IMR-90 (cell line): ENCODE results near the gene DOCK1. TPM values are rescaled to one million over a fixed set of nuclear protein-coding genes. Genes with fewer than 3 reads are reported as not detected.

Source experiments
- ATAC-seq: fragments of 200-7000 bp; cut with Tn5 transposase; 2 replicates; pipeline ENCODE4 v1.9.1; 2020; ENCODE audit warnings: low read depth, mild to moderate bottlenecking, moderate library complexity
- BruUV-seq: library from RNA; stranded (reverse); fragments of 400-500 nt; replicated peaks from 2 replicates; lab custom pipeline; 2021; lab: Mats Ljungman, UMichigan
- CTCF ChIA-PET: fragments of 300-600 bp; formaldehyde crosslinking; extraction: SDS; loops from one replicate; lab custom pipeline; 2021; ENCODE audit warnings: antibody characterized with exemption; lab: Yijun Ruan, JAX
- POLR2A ChIA-PET: fragments of 300-600 bp; sonication (Branson Sonifier 250); formaldehyde crosslinking; loops from one replicate; lab custom pipeline; 2022; ENCODE audit warnings: antibody characterized with exemption; ENCODE audit not compliant: unreplicated experiment; lab: Charles Lee
- DNase-seq: peaks from one replicate; pipeline ENCODE4 v3.0.0; 2013
- H2AFZ ChIP-seq: replicated peaks from 2 replicates; pipeline ENCODE3; 2013; ENCODE audit warnings: low read length, mild to moderate bottlenecking; ENCODE audit not compliant: poor library complexity
- H2AK5ac ChIP-seq: 2 replicates; pipeline ENCODE4 v1.6.1; 2013; ENCODE audit warnings: low read depth, low read length, inconsistent platforms
- H2AK9ac ChIP-seq: replicated peaks from 2 replicates; pipeline ENCODE3; 2013; ENCODE audit warnings: mild to moderate bottlenecking, low read depth, low read length, moderate library complexity; ENCODE audit not compliant: poor library complexity
- H2BK120ac ChIP-seq: 2 replicates; pipeline ENCODE4 v1.6.1; 2013; ENCODE audit warnings: low read depth, low read length, inconsistent platforms
- H2BK15ac ChIP-seq: 3 replicates; pipeline ENCODE4 v1.6.1; 2013; ENCODE audit warnings: low read depth, low read length, inconsistent platforms
- H2BK20ac ChIP-seq: 2 replicates; pipeline ENCODE4 v1.6.1; 2013; ENCODE audit warnings: low read depth, mild to moderate bottlenecking, inconsistent platforms, low read length, moderate library complexity
- H2BK5ac ChIP-seq: 2 replicates; pipeline ENCODE4 v1.6.1; 2013; ENCODE audit warnings: mild to moderate bottlenecking, low read depth, low read length, inconsistent platforms; ENCODE audit not compliant: poor library complexity, severe bottlenecking
- H3K14ac ChIP-seq: replicated peaks from 2 replicates; pipeline ENCODE4 v1.6.1; 2013; ENCODE audit warnings: low read depth, low read length, inconsistent platforms
- H3K18ac ChIP-seq: 2 replicates; pipeline ENCODE4 v1.6.1; 2013; ENCODE audit warnings: low read depth, low read length, control low read depth
- H3K23ac ChIP-seq: 2 replicates; pipeline ENCODE4 v1.6.1; 2013; ENCODE audit warnings: low read depth, low read length, inconsistent platforms
- H3K27ac ChIP-seq: 2 replicates; pipeline ENCODE4 v1.5.1; 2013; ENCODE audit warnings: mild to moderate bottlenecking, control low read depth, low read length; ENCODE audit not compliant: insufficient read depth
- H3K27me3 ChIP-seq: 2 replicates; pipeline ENCODE4 v1.6.1; 2013; ENCODE audit warnings: low read length; ENCODE audit not compliant: control insufficient read depth, insufficient read depth
- H3K36me3 ChIP-seq: 2 replicates; pipeline ENCODE4 v1.6.1; 2013; ENCODE audit warnings: low read length, mixed read lengths; ENCODE audit not compliant: control insufficient read depth, insufficient read depth
- H3K4ac ChIP-seq: 2 replicates; pipeline ENCODE4 v1.6.1; 2013; ENCODE audit warnings: low read depth, low read length, inconsistent platforms
- H3K4me1 ChIP-seq: 2 replicates; pipeline ENCODE4 v1.6.1; 2013; ENCODE audit warnings: low read length, mixed read lengths; ENCODE audit not compliant: control insufficient read depth, insufficient read depth
- H3K4me2 ChIP-seq: 2 replicates; pipeline ENCODE4 v1.6.1; 2013; ENCODE audit warnings: low read depth, mild to moderate bottlenecking, control low read depth, low read length, moderate library complexity
- H3K4me3 ChIP-seq: 2 replicates; pipeline ENCODE4 v1.5.1; 2013; ENCODE audit warnings: low read depth, mild to moderate bottlenecking, control low read depth, low read length, moderate library complexity; ENCODE audit not compliant: insufficient read depth
- H3K56ac ChIP-seq: 2 replicates; pipeline ENCODE4 v1.6.1; 2013; ENCODE audit warnings: low read length, inconsistent platforms; ENCODE audit not compliant: insufficient read depth; ENCODE audit errors: extremely low read depth
- H3K79me1 ChIP-seq, 2 experiments: 2 replicates each; pipeline ENCODE4 v1.6.1; 2013; ENCODE audit warnings: low read length in 2 of 2, inconsistent platforms in 1 of 2, low read depth in 1 of 2
- H3K9ac ChIP-seq: 2 replicates; pipeline ENCODE4 v1.6.1; 2013; ENCODE audit warnings: low read depth, low read length, control low read depth
- H3K9me1 ChIP-seq: 2 replicates; pipeline ENCODE4 v1.6.1; 2013; ENCODE audit warnings: low read length, inconsistent platforms; ENCODE audit not compliant: insufficient read depth
- H3K9me3 ChIP-seq: 2 replicates; pipeline ENCODE4 v1.6.1; 2013; ENCODE audit warnings: low read length; ENCODE audit not compliant: control insufficient read depth, insufficient read depth
- H4K20me1 ChIP-seq: 2 replicates; pipeline ENCODE4 v1.6.1; 2013; ENCODE audit warnings: low read length, inconsistent platforms; ENCODE audit not compliant: insufficient read depth
- H4K5ac ChIP-seq: 2 replicates; pipeline ENCODE4 v1.6.1; 2013; ENCODE audit warnings: mild to moderate bottlenecking, low read depth, low read length, control low read depth
- H4K8ac ChIP-seq, 2 experiments: 2 replicates each; pipeline ENCODE4 v1.6.1; 2013; ENCODE audit warnings: low read depth in 2 of 2, low read length in 2 of 2, control low read depth in 1 of 2, inconsistent platforms in 1 of 2
- H4K91ac ChIP-seq: 2 replicates; pipeline ENCODE4 v1.6.1; 2013; ENCODE audit warnings: low read depth, low read length, inconsistent platforms; ENCODE audit not compliant: insufficient read depth
- MAZ ChIP-seq: IDR thresholded peaks from 2 replicates; pipeline ENCODE4 v1.6.1; 2012; ENCODE audit warnings: low read depth, mild to moderate bottlenecking, low read length, improper control_type of control experiment, moderate library complexity, borderline replicate concordance
- POLR2A ChIP-seq: IDR thresholded peaks from 2 replicates; pipeline ENCODE4 v1.6.1; 2012; ENCODE audit warnings: mild to moderate bottlenecking, low read depth, low read length
- SMC3 ChIP-seq: fragments of 150-350 bp; IDR thresholded peaks from 2 replicates; pipeline ENCODE4 v1.6.1; 2016; ENCODE audit warnings: low read depth, mild to moderate bottlenecking, antibody characterized with exemption, low read length, moderate library complexity
- WGBS, 2 experiments: methylation state at CpG; one replicate each; pipeline versions ENCODE4 v1.1.5 to v1.1.7; 2013; ENCODE audit warnings: missing lambda C conversion rate in 2 of 2; ENCODE audit not compliant: insufficient read length in 1 of 2; ENCODE audit errors: extremely low coverage in 2 of 2; 5-methylcytosine and 5-hydroxymethylcytosine counted together
- dilution Hi-C: fragments of 300-500 bp; cut with HindIII; formaldehyde crosslinking; loops from one replicate; pipeline ENCODE4 v1.14.3; 2018; ENCODE audit warnings: low sequenced_read_pairs; ENCODE audit not compliant: unreplicated experiment
- in situ Hi-C: fragments of 300-500 bp; cut with MboI; formaldehyde crosslinking; loops from 3 replicates; pipeline ENCODE4 v1.14.3; 2019; ENCODE audit warnings: low sequenced_read_pairs, inconsistent platforms, mixed read lengths
- intact Hi-C: fragments of 100-400 bp; cut with micrococcal nuclease; formaldehyde crosslinking; loops from 2 replicates; pipeline ENCODE4 v1.10.0; 2022
- polyA plus RNA-seq, 3 experiments: library from polyadenylated mRNA; depleted of rRNA; stranded (reverse); fragments of >200 nt; gene quantifications; 2 replicates each; pipeline ENCODE4 v1.2.3, GENCODE V29; 2012; ENCODE audit warnings: low replicate concordance in 1 of 3
- total RNA-seq: library from RNA; depleted of rRNA; stranded (reverse); fragments of >200 nt; gene quantifications from 2 replicates; pipeline ENCODE4 v1.2.3, GENCODE V29; 2012
- TF ChIP-seq, protein P1 (sequence below): conservative IDR thresholded peaks from 2 replicates; pipeline ENCODE4 v1.5.1; 2012; ENCODE audit warnings: mild to moderate bottlenecking, low read depth, low read length, improper control_type of control experiment

DOCK1 gene
- total and polyA plus RNA-seq, 2 of the 4 experiments (the other 2 are of a cell fraction) = 28.2 to 71.0 TPM

DNA sequence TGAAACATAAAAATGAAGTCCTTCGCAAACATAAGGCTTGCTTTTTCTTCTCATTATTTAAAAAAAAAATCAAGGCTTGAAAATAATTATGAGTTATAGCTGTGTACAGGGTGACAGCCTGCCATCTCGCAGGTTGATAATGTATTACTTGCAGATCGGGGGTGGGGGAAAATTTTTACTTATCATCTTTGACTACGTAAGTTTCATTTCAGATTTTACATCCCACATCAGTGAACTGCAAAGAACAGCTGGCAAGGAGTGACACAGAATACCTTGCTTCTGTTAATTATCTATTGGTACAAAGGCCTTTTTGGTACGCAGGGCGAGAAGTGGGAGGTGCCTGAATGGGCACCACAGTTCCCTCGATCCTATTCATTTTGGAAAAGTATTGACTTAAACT is 232.2 kb downstream of the DOCK1 start:
- Histone ChIP-seq H3K9me3 (no peaks in the 10 kb centered on the region), H3K36me3 (peaks cover 15% of the 10 kb centered on the region), H3K14ac (no peak overlapping the region), H4K8ac (no peak overlapping the region), H4K5ac (no peak overlapping the region), H2BK15ac (no peak overlapping the region), H3K56ac (no peak overlapping the region), H3K9me1 (peaks cover 16% of the 10 kb centered on the region), H2AK5ac (no peak overlapping the region), H2BK20ac (no peak overlapping the region), H3K18ac (no peak overlapping the region), H3K27me3 (no peaks in the 10 kb centered on the region), H3K4ac (no peak overlapping the region), H3K79me1 (peaks cover 0 to 22% of the 10 kb centered on the region in 2 experiments; a peak in 3 of 4 replicates), H3K4me3 (no peak overlapping the region), H4K20me1 (peaks cover 10% of the 10 kb centered on the region), H2BK120ac (no peak overlapping the region), H2AFZ (no peak overlapping the region), H3K9ac (no peak overlapping the region), H4K91ac (no peak overlapping the region), H3K4me2 (no peak overlapping the region), H3K4me1 (peaks cover 3% of the 10 kb centered on the region; the same call in 1 of the 2 replicates), H2BK5ac (no peak overlapping the region), H3K23ac (no peak overlapping the region), H3K27ac (no peak overlapping the region), H2AK9ac (no peak overlapping the region)
- in situ Hi-C loops (no loop called here), intact Hi-C loops (no loop called here), dilution Hi-C loops (no loop called here)
- ATAC-seq = no peak
- TF ChIP-seq, protein P1, sequence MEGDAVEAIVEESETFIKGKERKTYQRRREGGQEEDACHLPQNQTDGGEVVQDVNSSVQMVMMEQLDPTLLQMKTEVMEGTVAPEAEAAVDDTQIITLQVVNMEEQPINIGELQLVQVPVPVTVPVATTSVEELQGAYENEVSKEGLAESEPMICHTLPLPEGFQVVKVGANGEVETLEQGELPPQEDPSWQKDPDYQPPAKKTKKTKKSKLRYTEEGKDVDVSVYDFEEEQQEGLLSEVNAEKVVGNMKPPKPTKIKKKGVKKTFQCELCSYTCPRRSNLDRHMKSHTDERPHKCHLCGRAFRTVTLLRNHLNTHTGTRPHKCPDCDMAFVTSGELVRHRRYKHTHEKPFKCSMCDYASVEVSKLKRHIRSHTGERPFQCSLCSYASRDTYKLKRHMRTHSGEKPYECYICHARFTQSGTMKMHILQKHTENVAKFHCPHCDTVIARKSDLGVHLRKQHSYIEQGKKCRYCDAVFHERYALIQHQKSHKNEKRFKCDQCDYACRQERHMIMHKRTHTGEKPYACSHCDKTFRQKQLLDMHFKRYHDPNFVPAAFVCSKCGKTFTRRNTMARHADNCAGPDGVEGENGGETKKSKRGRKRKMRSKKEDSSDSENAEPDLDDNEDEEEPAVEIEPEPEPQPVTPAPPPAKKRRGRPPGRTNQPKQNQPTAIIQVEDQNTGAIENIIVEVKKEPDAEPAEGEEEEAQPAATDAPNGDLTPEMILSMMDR = no peak
- no peak for TF ChIP-seq SMC3
- no peak for TF ChIP-seq POLR2A
- TF ChIP-seq MAZ = no peak
- DNase-seq = no peak
- BruUV-seq = no TSS peak
- CTCF ChIA-PET = no interaction called here
- 100% methylated on average over 1 of the region's 7 CpGs; no CpG with 5 or more reads in 1 of the 2 experiments for WGBS, 2 experiments
- POLR2A ChIA-PET = no interaction called here
